H1 (cell line): Measurements from ENCODE around the gene AADACL2. TPM values are rescaled to one million over a fixed set of nuclear protein-coding genes. Genes with fewer than 3 reads are reported as not detected.

ENCODE experiments used
- ATF2 ChIP-seq: IDR thresholded peaks from 2 replicates; pipeline ENCODE4 v1.6.1; 2012; ENCODE audit warnings: low read length, inconsistent platforms
- KDM4A ChIP-seq: IDR thresholded peaks from one replicate; pipeline ENCODE4 v1.7.1; 2012; ENCODE audit warnings: low read depth, mild to moderate bottlenecking, moderate library complexity, low read length, inconsistent platforms; ENCODE audit not compliant: severe bottlenecking
- SRF ChIP-seq: IDR thresholded peaks from 2 replicates; pipeline ENCODE4 v1.6.1; 2011; ENCODE audit warnings: mild to moderate bottlenecking, low read depth, low read length, moderate library complexity
- TAF7 ChIP-seq: optimal IDR thresholded peaks from 2 replicates; pipeline ENCODE3; 2011; ENCODE audit warnings: low read depth, mild to moderate bottlenecking, inconsistent platforms, low read length, moderate library complexity, borderline replicate concordance
- TEAD4 ChIP-seq: IDR thresholded peaks from 2 replicates; pipeline ENCODE4 v1.6.1; 2012; ENCODE audit warnings: low read depth, low read length, inconsistent platforms, mixed read lengths
- polyA plus RNA-seq, 7 experiments: library from polyadenylated mRNA; depleted of rRNA in 3 of 7; stranded (reverse) in 5 of 7; unstranded in 2 of 7; fragments of >200 nt in 5 of 7; fragments of 200-250 nt in 2 of 7; gene quantifications; 1 replicate in 5 of 7; 2 replicates in 1 of 7; 4 replicates in 1 of 7; pipeline versions ENCODE4 v1.2.1 to v1.2.3, GENCODE V29; 2011 to 2013; ENCODE audit warnings: missing spikeins in 2 of 7, mixed read lengths in 2 of 7
- total RNA-seq: library from RNA; stranded (reverse); fragmentation: NEBNext Ultra II Directional; extraction: Animal tissue kit (Norgen Biotek cat#: 25700); gene quantifications from 2 replicates; pipeline ENCODE4 v1.2.1, GENCODE V29; 2021

Gene AADACL2
- total and polyA plus RNA-seq, 2 of the 8 experiments (the other 6 are each of a cell fraction or from before 2014, with no cell fraction given) = not detected

- TF ChIP-seq TAF7 (no peak), ATF2 (no peak), TEAD4 (no peak), KDM4A (no peak), SRF (no peak)
Measured at GRCh38 chr3:151750678-151751077, 17.0 kb downstream of the AADACL2 start (continued).
